ENCODE results near the gene NR3C1. TPM values are rescaled to one million over a fixed set of nuclear protein-coding genes. Genes with fewer than 3 reads are reported as not detected.

The NR3C1 gene
- total RNA-seq, 4 donors from 2014 or later: 79.2 to 92.3 (median 89.3) TPM

- 2% methylated on average over 42 of the region's 52 CpGs for WGBS
- Histone ChIP-seq H3K4me1 (peaks cover 0 to 13% (median 8%) of the 10 kb centered on the region in 4 donors), H3K27ac (replicated peaks in 1 of 4) (peak overlapping the region; percentile 94 to 99 (median 98)), H3K36me3 (no peaks in the 10 kb centered on the region), H3K4me3 (peak overlapping the region; percentile 82 to 92 (median 88)), H3K27me3 (no peaks in the 10 kb centered on the region), H3K9me3 (no peaks in the 10 kb centered on the region)
- peak; percentile 97 for DNase-seq (ENCODE audit: extremely low spot score)
- TF ChIP-seq EP300 (IDR thresholded peaks at IDR 0.05) (no peak), POLR2A (IDR thresholded peaks at IDR 0.05; ENCODE audit: low read depth) (peak; percentile 16), POLR2AphosphoS5 (IDR thresholded peaks at IDR 0.05) (peak; percentile 69 to 73), CTCF (IDR thresholded peaks at IDR 0.05) (peak in 2 of 3 experiments; percentile 8 to 15)
- intact Hi-C loops (cut with DNase I): loop anchor here (2.0 kb wide), 1 partner anchor 420 kb away; no protein-coding TSS in a partner anchor
These were observed 1.8 kb upstream of the NR3C1 start for GRCh38 chr5:143405063-143405848.

DNA sequence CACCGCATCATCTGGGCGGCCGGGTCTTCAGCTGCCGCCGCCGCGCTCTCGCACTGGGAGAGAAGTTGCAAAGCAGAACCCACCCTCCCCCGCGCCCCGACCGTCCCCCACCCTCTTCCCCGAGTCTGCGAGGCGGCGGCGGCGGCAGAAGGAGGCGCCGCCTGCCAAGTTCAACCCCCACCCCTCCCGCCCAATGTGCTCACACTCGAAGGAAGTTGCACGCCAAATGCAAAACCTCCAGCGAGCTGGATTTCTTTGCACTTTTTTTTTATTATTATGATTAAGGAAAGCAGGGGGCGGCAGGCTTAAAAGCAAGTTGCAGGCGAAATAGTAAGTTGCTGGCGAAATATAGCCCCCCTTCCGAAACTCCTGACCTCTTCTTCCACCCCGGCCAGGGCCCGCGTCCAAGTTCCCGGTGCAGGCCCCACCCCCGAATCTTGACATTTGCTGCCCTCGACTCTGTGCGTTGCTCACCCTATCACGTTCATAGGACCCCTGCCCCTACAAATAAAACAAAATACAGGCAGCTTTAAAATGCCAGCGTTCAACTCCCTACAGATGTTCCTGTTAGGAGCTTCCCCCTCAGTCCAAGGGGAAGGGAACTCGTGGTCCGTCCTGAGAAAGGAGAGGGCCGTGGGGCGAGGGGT, 1.1 kb upstream of the NR3C1 start:
- no peak for TF ChIP-seq CTCF (IDR thresholded peaks at IDR 0.05)
- TF ChIP-seq POLR2AphosphoS5 (IDR thresholded peaks at IDR 0.05): peak; percentile 7 to 43
- intact Hi-C loops (cut with DNase I): loop anchor here (2.0 to 5.0 kb wide), 6 partner anchors 103 to 482 kb away; no protein-coding TSS in a partner anchor
- Histone ChIP-seq H3K4me3 (peak overlapping the region; percentile 82 to 92 (median 88)), H3K36me3 (no peaks in the 10 kb centered on the region), H3K9me3 (no peaks in the 10 kb centered on the region), H3K27ac (replicated peaks in 1 of 4) (peak overlapping the region; percentile 94 to 99 (median 98)), H3K4me1 (peaks cover 5 to 21% (median 14%) of the 10 kb centered on the region in 4 donors), H3K27me3 (no peaks in the 10 kb centered on the region)
- 2% methylated on average over 15 of the region's 41 CpGs for WGBS
- peak; percentile 96 for DNase-seq (ENCODE audit: extremely low spot score)

DNA sequence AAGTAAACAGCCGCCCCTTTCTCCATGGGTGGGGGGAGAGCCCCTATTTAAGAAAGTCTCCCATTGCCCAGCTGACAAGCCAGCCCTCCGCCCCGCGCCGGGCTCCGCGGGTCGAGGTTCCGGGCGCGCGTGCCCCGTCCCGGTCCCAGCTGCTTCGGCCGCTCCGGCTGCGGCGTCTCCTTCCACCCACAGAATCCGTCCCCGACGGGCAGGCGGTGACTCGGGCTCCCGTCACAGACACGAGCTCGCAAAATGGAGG, 223 bp downstream of the NR3C1 start:
- Histone ChIP-seq H3K4me1 (peaks cover 5 to 31% (median 20%) of the 10 kb centered on the region in 4 donors), H3K27me3 (no peaks in the 10 kb centered on the region), H3K27ac (replicated peaks in 1 of 4) (peak overlapping the region; percentile 94 to 99 (median 98)), H3K4me3 (peak overlapping the region; percentile 82 to 92 (median 88)), H3K36me3 (no peaks in the 10 kb centered on the region), H3K9me3 (no peaks in the 10 kb centered on the region)
- intact Hi-C loops (cut with DNase I): loop anchor here (5.0 kb wide), 5 partner anchors 104 to 481 kb away; no protein-coding TSS in a partner anchor
- no peak for DNase-seq (ENCODE audit: extremely low spot score)
- 0% methylated on average over 25 of the region's 27 CpGs for WGBS
- TF ChIP-seq EP300 (IDR thresholded peaks at IDR 0.05): no peak
- no peak for TF ChIP-seq CTCF (IDR thresholded peaks at IDR 0.05)
- TF ChIP-seq POLR2A (IDR thresholded peaks at IDR 0.05; ENCODE audit: low read depth): no peak
- no peak for TF ChIP-seq POLR2AphosphoS5 (IDR thresholded peaks at IDR 0.05)

- H3K27ac ChIP-seq (replicated peaks in 1 of 4): peak overlapping the region; percentile 94 to 99 (median 98)
- H3K36me3 ChIP-seq: no peaks in the 10 kb centered on the region
- intact Hi-C loops (cut with DNase I): loop anchor here (5.0 kb wide), 5 partner anchors 105 to 480 kb away; no protein-coding TSS in a partner anchor
- H3K4me3 ChIP-seq: peak overlapping the region; percentile 82 to 92 (median 88)
- no peak for TF ChIP-seq EP300 (IDR thresholded peaks at IDR 0.05)
- no peak for TF ChIP-seq CTCF (IDR thresholded peaks at IDR 0.05)
- TF ChIP-seq POLR2A (IDR thresholded peaks at IDR 0.05; ENCODE audit: low read depth): no peak
- no peak for TF ChIP-seq POLR2AphosphoS5 (IDR thresholded peaks at IDR 0.05)
- H3K27me3 ChIP-seq: no peaks in the 10 kb centered on the region
- no peaks in the 10 kb centered on the region for H3K9me3 ChIP-seq
- DNase-seq (ENCODE audit: extremely low spot score): peak; percentile 93
- WGBS: under 1% methylated on average over 45 of the region's 80 CpGs
- H3K4me1 ChIP-seq: peaks cover 5 to 36% (median 23%) of the 10 kb centered on the region in 4 donors
These were observed 743 bp downstream of the NR3C1 start for GRCh38 chr5:143402553-143403333.
